Hepatocyte (in vitro differentiated cells): ENCODE results near the gene CROCC2.

ENCODE experiments used
- EZH2 ChIP-seq: fragments of 200-600 bp; sonication (generic); IDR thresholded peaks from 2 replicates; pipeline ENCODE4 v1.6.1; 2016; ENCODE audit warnings: antibody characterized with exemption, mild to moderate bottlenecking, borderline replicate concordance
- EZH2phosphoT487 ChIP-seq: fragments of 200-600 bp; sonication (generic); IDR thresholded peaks from one replicate; pipeline ENCODE4 v1.6.1; 2018; ENCODE audit warnings: antibody characterized with exemption, mild to moderate bottlenecking, low read depth, moderate library complexity; ENCODE audit not compliant: unreplicated experiment, severe bottlenecking
- TF ChIP-seq, protein P1 (sequence below): fragments of 200-600 bp; sonication (generic); IDR thresholded peaks from 2 replicates; pipeline ENCODE4 v1.5.1; 2016; ENCODE audit warnings: antibody characterized with exemption, mild to moderate bottlenecking; ENCODE audit not compliant: poor library complexity

DNA sequence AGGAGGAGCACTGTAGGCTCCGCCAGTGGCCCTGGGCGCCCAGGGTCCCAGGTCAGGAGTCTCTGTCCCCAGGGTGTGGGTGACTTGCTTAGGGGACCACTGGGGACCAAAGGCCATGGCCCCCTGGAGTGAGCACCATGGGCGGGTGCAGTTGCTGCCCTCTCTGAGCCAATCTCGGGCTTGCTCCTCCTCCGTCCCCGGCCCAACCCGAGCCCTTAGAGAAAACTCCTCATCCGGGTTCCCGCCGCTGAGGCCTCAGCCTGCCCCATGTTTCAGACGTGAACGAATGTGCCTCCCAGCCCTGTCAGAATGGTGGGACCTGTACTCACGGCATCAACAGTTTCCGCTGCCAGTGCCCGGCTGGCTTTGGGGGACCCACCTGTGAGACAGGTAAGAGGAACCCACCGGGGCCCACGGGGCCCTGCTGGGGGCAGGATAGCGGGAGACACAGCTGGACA, 130.9 kb downstream of the CROCC2 start:
- TF ChIP-seq, protein P1, sequence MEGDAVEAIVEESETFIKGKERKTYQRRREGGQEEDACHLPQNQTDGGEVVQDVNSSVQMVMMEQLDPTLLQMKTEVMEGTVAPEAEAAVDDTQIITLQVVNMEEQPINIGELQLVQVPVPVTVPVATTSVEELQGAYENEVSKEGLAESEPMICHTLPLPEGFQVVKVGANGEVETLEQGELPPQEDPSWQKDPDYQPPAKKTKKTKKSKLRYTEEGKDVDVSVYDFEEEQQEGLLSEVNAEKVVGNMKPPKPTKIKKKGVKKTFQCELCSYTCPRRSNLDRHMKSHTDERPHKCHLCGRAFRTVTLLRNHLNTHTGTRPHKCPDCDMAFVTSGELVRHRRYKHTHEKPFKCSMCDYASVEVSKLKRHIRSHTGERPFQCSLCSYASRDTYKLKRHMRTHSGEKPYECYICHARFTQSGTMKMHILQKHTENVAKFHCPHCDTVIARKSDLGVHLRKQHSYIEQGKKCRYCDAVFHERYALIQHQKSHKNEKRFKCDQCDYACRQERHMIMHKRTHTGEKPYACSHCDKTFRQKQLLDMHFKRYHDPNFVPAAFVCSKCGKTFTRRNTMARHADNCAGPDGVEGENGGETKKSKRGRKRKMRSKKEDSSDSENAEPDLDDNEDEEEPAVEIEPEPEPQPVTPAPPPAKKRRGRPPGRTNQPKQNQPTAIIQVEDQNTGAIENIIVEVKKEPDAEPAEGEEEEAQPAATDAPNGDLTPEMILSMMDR = no peak
- TF ChIP-seq EZH2phosphoT487 (no peak), EZH2 (no peak)
